GM12865 (cell line): ENCODE measurements around the gene CTNNA3.

Experiments used
- DNase-seq: peaks from one replicate; pipeline ENCODE4 v3.0.0; 2010; ENCODE audit warnings: low read depth
- H3K4me3 ChIP-seq: 2 replicates; pipeline ENCODE4 v1.5.1; 2011; ENCODE audit warnings: mild to moderate bottlenecking, low read depth, low read length, control low read depth
- CTCF ChIP-seq: IDR thresholded peaks from 2 replicates; pipeline ENCODE4 v1.5.1; 2011; ENCODE audit warnings: low read length, control low read depth, low read depth, inconsistent platforms; ENCODE audit not compliant: insufficient read depth; ENCODE audit errors: missing control alignments

CTNNA3 gene

GRCh38 chr10:66651308-66652082 is 1044.5 kb downstream of the CTNNA3 start:
- no peak for DNase-seq
- TF ChIP-seq CTCF: no peak
- H3K4me3 ChIP-seq: no peak overlapping the region

GRCh38 chr10:66649626-66650025 is 1046.4 kb downstream of the CTNNA3 start:
- no peak for TF ChIP-seq CTCF
- H3K4me3 ChIP-seq: no peak overlapping the region

GRCh38 chr10:66642217-66642616 is 1053.8 kb downstream of the CTNNA3 start:
- DNase-seq: no peak
- no peak for TF ChIP-seq CTCF

More at GRCh38 chr10:66649626-66650025, 1046.4 kb downstream of the CTNNA3 start:
- no peak for DNase-seq

GRCh38 chr10:66639371-66639770 is 1056.6 kb downstream of the CTNNA3 start:
- no peak for TF ChIP-seq CTCF
- no peak overlapping the region for H3K4me3 ChIP-seq
- DNase-seq: no peak

More at GRCh38 chr10:66642217-66642616, 1053.8 kb downstream of the CTNNA3 start:
- no peak overlapping the region for H3K4me3 ChIP-seq

- TF ChIP-seq CTCF: no peak
- no peak overlapping the region for H3K4me3 ChIP-seq
Measured at GRCh38 chr10:66637273-66638036, 1058.5 kb downstream of the CTNNA3 start.

GRCh38 chr10:66629996-66630395 is 1066.0 kb downstream of the CTNNA3 start:
- no peak overlapping the region for H3K4me3 ChIP-seq
- TF ChIP-seq CTCF: no peak
- no peak for DNase-seq

More at GRCh38 chr10:66637273-66638036, 1058.5 kb downstream of the CTNNA3 start:
- DNase-seq: no peak

GRCh38 chr10:66627156-66627555 is 1068.8 kb downstream of the CTNNA3 start:
- H3K4me3 ChIP-seq: no peak overlapping the region
- peak; percentile 25 for TF ChIP-seq CTCF
- DNase-seq: peak; percentile 36
